ENCODE data around the gene ITGAL.
"Not testable (repeated sequence)": the region's sequence is repeated elsewhere in the genome, so short reads cannot be mapped to it uniquely, and the experiment has no call there.

Gene ITGAL

DNA sequence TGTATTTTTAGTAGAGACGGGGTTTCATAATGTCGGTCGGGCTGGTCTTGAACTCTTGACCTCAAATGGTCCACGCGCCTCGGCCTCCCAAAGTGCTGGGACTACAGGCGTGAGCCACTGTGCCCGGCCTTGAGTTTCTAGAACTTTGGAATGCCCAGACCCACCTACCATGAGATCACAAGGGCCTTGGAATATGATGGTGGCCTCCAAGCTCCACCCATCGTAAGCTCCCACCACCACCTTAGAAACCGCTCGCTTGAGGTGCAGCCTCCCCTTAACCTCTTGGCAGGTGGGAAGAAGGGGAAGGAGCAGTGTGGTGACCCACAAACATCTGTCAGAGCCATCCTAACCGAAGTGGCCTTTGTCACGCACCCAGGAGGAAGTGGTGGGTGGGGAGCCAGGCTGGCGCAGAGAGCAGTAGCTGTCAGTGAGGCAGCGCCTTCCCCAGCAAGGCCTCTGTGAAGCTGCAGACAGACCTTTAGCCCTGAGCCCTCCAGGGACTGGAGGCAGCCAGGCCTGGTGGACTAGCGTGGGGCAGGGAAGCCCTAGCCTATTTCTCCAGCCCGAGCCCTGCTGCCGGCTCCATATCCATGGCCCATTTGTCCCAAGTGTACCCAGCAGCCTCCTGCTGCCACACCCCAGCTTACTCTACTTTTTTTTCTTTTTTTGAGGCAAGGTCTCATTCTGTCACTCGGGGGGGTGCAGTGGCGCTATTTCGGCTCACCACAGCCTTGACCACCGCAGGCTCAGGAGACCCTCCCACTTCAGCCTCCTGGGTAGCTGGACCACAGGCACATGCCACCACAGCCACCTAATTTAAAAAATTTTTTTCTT, 13.8 kb upstream of the ITGAL start:
- ATAC-seq, result no peak
- no peak for TF ChIP-seq ZFP3 (CRISPR knock-in tag; IDR thresholded peaks at IDR 0.05)
- no peak for TF ChIP-seq OSR1 (CRISPR knock-in tag; IDR thresholded peaks at IDR 0.05)
- TF ChIP-seq, protein P1, sequence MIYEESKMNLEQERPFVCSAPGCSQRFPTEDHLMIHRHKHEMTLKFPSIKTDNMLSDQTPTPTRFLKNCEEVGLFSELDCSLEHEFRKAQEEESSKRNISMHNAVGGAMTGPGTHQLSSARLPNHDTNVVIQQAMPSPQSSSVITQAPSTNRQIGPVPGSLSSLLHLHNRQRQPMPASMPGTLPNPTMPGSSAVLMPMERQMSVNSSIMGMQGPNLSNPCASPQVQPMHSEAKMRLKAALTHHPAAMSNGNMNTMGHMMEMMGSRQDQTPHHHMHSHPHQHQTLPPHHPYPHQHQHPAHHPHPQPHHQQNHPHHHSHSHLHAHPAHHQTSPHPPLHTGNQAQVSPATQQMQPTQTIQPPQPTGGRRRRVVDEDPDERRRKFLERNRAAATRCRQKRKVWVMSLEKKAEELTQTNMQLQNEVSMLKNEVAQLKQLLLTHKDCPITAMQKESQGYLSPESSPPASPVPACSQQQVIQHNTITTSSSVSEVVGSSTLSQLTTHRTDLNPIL (CRISPR knock-in tag; IDR thresholded peaks at IDR 0.05; ENCODE audit: low read depth), result no peak
- TF ChIP-seq CSDC2 (CRISPR knock-in tag; IDR thresholded peaks at IDR 0.05), result no peak
- TF ChIP-seq ARNTL (CRISPR knock-in tag; IDR thresholded peaks at IDR 0.05; ENCODE audit: borderline replicate concordance, low read depth), result no peak
- no peak for TF ChIP-seq SNAI2 (CRISPR knock-in tag; IDR thresholded peaks at IDR 0.05)
- TF ChIP-seq, protein P2, sequence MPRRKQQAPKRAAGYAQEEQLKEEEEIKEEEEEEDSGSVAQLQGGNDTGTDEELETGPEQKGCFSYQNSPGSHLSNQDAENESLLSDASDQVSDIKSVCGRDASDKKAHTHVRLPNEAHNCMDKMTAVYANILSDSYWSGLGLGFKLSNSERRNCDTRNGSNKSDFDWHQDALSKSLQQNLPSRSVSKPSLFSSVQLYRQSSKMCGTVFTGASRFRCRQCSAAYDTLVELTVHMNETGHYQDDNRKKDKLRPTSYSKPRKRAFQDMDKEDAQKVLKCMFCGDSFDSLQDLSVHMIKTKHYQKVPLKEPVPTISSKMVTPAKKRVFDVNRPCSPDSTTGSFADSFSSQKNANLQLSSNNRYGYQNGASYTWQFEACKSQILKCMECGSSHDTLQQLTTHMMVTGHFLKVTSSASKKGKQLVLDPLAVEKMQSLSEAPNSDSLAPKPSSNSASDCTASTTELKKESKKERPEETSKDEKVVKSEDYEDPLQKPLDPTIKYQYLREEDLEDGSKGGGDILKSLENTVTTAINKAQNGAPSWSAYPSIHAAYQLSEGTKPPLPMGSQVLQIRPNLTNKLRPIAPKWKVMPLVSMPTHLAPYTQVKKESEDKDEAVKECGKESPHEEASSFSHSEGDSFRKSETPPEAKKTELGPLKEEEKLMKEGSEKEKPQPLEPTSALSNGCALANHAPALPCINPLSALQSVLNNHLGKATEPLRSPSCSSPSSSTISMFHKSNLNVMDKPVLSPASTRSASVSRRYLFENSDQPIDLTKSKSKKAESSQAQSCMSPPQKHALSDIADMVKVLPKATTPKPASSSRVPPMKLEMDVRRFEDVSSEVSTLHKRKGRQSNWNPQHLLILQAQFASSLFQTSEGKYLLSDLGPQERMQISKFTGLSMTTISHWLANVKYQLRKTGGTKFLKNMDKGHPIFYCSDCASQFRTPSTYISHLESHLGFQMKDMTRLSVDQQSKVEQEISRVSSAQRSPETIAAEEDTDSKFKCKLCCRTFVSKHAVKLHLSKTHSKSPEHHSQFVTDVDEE (CRISPR knock-in tag; IDR thresholded peaks at IDR 0.05), result no peak
- TF ChIP-seq ZNF8 (CRISPR knock-in tag; IDR thresholded peaks at IDR 0.05), result no peak
- TF ChIP-seq BACH2 (CRISPR knock-in tag; IDR thresholded peaks at IDR 0.05; ENCODE audit: borderline replicate concordance), result no peak
- no peak for TF ChIP-seq PPARA (CRISPR knock-in tag; IDR thresholded peaks at IDR 0.05; ENCODE audit: borderline replicate concordance)
- TF ChIP-seq ZC3H10 (CRISPR knock-in tag; IDR thresholded peaks at IDR 0.05), result no peak
- TF ChIP-seq, protein P3, sequence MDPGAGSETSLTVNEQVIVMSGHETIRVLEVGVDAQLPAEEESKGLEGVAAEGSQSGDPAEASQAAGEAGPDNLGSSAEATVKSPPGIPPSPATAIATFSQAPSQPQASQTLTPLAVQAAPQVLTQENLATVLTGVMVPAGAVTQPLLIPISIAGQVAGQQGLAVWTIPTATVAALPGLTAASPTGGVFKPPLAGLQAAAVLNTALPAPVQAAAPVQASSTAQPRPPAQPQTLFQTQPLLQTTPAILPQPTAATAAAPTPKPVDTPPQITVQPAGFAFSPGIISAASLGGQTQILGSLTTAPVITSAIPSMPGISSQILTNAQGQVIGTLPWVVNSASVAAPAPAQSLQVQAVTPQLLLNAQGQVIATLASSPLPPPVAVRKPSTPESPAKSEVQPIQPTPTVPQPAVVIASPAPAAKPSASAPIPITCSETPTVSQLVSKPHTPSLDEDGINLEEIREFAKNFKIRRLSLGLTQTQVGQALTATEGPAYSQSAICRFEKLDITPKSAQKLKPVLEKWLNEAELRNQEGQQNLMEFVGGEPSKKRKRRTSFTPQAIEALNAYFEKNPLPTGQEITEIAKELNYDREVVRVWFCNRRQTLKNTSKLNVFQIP (CRISPR knock-in tag; IDR thresholded peaks at IDR 0.05; ENCODE audit: borderline replicate concordance, low read depth), result no peak
- TF ChIP-seq, protein P4, sequence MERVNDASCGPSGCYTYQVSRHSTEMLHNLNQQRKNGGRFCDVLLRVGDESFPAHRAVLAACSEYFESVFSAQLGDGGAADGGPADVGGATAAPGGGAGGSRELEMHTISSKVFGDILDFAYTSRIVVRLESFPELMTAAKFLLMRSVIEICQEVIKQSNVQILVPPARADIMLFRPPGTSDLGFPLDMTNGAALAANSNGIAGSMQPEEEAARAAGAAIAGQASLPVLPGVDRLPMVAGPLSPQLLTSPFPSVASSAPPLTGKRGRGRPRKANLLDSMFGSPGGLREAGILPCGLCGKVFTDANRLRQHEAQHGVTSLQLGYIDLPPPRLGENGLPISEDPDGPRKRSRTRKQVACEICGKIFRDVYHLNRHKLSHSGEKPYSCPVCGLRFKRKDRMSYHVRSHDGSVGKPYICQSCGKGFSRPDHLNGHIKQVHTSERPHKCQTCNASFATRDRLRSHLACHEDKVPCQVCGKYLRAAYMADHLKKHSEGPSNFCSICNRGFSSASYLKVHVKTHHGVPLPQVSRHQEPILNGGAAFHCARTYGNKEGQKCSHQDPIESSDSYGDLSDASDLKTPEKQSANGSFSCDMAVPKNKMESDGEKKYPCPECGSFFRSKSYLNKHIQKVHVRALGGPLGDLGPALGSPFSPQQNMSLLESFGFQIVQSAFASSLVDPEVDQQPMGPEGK (CRISPR knock-in tag; IDR thresholded peaks at IDR 0.05; ENCODE audit: borderline replicate concordance), result no peak
- no peak for TF ChIP-seq ZFP30 (CRISPR knock-in tag; IDR thresholded peaks at IDR 0.05)
- no peak for TF ChIP-seq TOX (CRISPR knock-in tag; IDR thresholded peaks at IDR 0.05; ENCODE audit: borderline replicate concordance)

DNA sequence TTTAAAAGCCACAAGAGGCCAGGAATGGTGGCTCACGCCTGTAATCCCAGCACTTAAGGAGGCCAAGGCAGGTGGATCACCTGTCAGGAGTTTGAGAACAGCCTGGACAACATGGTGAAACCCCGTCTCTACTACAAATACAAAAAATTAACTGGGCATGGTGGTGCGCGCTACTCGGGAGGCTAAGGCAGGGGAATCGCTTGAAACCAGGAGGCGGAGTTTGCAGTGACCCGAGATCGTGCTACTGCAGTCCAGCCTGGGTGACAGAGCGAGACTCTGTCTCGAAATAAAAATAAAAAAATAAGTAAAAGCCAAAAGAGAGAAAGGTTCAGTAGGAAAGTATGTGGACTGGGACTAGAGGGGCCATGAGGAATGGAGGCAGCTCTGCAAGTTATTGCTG, 13.1 kb upstream of the ITGAL start:
- no peak for ATAC-seq
- TF ChIP-seq ESRRG (CRISPR knock-in tag; IDR thresholded peaks at IDR 0.05) (no peak), GLIS3 (CRISPR knock-in tag; IDR thresholded peaks at IDR 0.05) (no peak), PPARA (CRISPR knock-in tag; IDR thresholded peaks at IDR 0.05; ENCODE audit: borderline replicate concordance) (no peak), ZFP3 (CRISPR knock-in tag; IDR thresholded peaks at IDR 0.05) (no peak), CSDC2 (CRISPR knock-in tag; IDR thresholded peaks at IDR 0.05) (no peak)
- TF ChIP-seq, protein P4 (CRISPR knock-in tag; IDR thresholded peaks at IDR 0.05; ENCODE audit: borderline replicate concordance), result no peak
- TF ChIP-seq, protein P2 (CRISPR knock-in tag; IDR thresholded peaks at IDR 0.05), result no peak

DNA sequence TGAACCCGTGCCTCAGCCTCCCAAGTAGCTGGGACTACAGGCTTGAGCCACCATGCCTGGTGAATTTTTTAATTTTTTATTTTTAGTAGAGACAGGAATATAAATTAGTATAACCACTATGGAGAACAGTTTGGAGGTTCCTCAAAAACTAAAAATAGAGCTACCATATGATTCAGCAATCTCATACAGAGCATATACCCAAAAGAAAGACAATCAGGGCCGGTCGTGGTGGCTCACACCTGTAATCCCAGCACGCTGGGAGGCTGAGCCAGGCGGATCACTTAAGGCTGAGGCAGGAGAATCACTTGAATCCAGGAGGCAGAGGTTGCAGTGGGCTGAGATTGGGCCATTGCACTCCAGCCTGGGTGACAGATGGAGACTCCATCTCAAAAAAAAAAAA, 11.1 kb upstream of the ITGAL start:
- ATAC-seq, result not testable (repeated sequence)

Data from SK-N-SH treated with all-trans-retinoic acid at 6 μM for 48 hours (cell line).